ENCODE results near the gene NR6A1. TPM values are rescaled to one million over a fixed set of nuclear protein-coding genes. Genes with fewer than 3 reads are reported as not detected.

Gene NR6A1
- total RNA-seq, 1 donor from 2014 or later = 1.2 TPM

DNA sequence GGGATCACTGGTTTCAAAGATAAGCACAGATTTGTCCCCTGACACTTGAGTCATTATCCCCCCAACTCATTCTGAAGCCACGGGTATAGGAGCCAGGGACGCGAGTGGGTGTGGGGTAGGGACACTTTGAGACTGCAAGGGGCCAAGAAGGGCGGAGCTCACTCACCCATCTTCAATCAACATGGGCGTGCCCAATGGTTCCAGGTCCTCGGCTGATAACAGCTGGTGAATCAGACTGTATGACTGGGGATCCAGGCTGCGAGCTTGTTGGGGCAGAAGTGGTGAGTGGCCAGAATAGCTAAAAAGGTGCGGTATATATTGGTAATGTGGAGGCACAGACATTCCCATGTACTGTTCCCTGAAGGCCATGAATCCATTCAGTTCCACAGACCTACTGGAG is 233.2 kb downstream of the NR6A1 start:
- intact Hi-C loops (cut with DNase I) = no loop called here
- DNase-seq (ENCODE audit: extremely low spot score in 2 of 2) = no peak
- TF ChIP-seq POLR2AphosphoS5 (IDR thresholded peaks at IDR 0.05; ENCODE audit: insufficient read depth in 1 of 2, low read depth in 1 of 2) = no peak
- TF ChIP-seq POLR2A (IDR thresholded peaks at IDR 0.05) = no peak
- TF ChIP-seq, protein P1, sequence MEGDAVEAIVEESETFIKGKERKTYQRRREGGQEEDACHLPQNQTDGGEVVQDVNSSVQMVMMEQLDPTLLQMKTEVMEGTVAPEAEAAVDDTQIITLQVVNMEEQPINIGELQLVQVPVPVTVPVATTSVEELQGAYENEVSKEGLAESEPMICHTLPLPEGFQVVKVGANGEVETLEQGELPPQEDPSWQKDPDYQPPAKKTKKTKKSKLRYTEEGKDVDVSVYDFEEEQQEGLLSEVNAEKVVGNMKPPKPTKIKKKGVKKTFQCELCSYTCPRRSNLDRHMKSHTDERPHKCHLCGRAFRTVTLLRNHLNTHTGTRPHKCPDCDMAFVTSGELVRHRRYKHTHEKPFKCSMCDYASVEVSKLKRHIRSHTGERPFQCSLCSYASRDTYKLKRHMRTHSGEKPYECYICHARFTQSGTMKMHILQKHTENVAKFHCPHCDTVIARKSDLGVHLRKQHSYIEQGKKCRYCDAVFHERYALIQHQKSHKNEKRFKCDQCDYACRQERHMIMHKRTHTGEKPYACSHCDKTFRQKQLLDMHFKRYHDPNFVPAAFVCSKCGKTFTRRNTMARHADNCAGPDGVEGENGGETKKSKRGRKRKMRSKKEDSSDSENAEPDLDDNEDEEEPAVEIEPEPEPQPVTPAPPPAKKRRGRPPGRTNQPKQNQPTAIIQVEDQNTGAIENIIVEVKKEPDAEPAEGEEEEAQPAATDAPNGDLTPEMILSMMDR (IDR thresholded peaks at IDR 0.05) = no peak

DNA sequence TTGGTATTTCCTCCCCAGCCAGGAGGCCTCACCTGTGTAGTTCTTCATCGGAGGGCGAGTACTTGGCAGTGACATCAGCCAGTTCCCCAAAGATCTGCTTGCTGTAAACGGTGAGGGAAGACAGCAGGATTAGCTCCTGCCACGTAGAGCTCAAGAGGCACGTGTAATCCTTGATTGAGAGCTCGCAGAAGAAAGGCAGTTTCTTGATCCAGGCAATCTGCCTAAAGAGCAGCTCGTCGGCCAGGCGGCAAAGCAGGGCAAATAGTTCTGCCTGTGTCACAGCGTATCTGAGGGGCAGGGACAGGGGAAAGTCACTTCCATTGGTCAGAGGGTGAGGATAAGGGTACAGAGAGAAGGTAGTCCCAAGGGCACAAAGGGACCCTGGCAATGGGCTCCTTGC is 235.3 kb downstream of the NR6A1 start:
- Histone ChIP-seq H3K27me3 (no peaks in the 10 kb centered on the region), H3K4me1 (no peaks in the 10 kb centered on the region), H3K27ac (no peak overlapping the region), H3K9me3 (no peaks in the 10 kb centered on the region), H3K4me3 (no peak overlapping the region), H3K36me3 (no peaks in the 10 kb centered on the region)
- no peak for DNase-seq (ENCODE audit: extremely low spot score in 2 of 2)
- no peak for TF ChIP-seq POLR2AphosphoS5 (IDR thresholded peaks at IDR 0.05; ENCODE audit: insufficient read depth in 1 of 2, low read depth in 1 of 2)
- TF ChIP-seq POLR2A (IDR thresholded peaks at IDR 0.05) = no peak
- TF ChIP-seq, protein P1 (IDR thresholded peaks at IDR 0.05) = no peak
- intact Hi-C loops (cut with DNase I) = no loop called here

More for the DNA sequence above, 233.2 kb downstream of the NR6A1 start:
- Histone ChIP-seq H3K4me1 (no peaks in the 10 kb centered on the region), H3K9me3 (no peaks in the 10 kb centered on the region), H3K27me3 (no peaks in the 10 kb centered on the region), H3K36me3 (no peaks in the 10 kb centered on the region), H3K27ac (no peak overlapping the region), H3K4me3 (no peak overlapping the region)

DNA sequence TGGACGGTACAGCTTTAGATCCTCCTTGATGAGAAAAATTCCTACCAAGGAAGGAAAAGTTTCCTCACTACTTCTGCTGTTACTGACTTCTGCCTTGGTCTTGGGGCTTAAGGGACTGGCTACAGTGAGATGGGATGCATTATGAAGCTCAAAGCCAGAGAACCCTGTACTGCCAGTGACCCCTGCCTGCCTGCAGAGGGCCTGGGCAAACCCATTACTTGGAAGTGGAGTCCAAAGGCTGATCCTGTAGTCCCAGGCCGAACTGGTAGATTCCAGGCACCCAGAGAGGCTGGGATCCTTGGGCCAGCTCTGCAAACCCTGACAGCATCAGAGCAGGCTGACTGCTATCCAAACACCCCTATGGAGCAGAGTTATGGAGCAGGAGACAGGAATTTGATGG is 238.2 kb downstream of the NR6A1 start:
- no peak for TF ChIP-seq POLR2A (IDR thresholded peaks at IDR 0.05)
- TF ChIP-seq, protein P1 (IDR thresholded peaks at IDR 0.05) = no peak
- no peak for TF ChIP-seq POLR2AphosphoS5 (IDR thresholded peaks at IDR 0.05; ENCODE audit: insufficient read depth in 1 of 2, low read depth in 1 of 2)
- Histone ChIP-seq H3K9me3 (no peaks in the 10 kb centered on the region), H3K4me3 (no peak overlapping the region), H3K27ac (no peak overlapping the region), H3K36me3 (no peaks in the 10 kb centered on the region), H3K4me1 (no peaks in the 10 kb centered on the region), H3K27me3 (no peaks in the 10 kb centered on the region)
- intact Hi-C loops (cut with DNase I) = no loop called here
- no peak for DNase-seq (ENCODE audit: extremely low spot score in 2 of 2)

DNA sequence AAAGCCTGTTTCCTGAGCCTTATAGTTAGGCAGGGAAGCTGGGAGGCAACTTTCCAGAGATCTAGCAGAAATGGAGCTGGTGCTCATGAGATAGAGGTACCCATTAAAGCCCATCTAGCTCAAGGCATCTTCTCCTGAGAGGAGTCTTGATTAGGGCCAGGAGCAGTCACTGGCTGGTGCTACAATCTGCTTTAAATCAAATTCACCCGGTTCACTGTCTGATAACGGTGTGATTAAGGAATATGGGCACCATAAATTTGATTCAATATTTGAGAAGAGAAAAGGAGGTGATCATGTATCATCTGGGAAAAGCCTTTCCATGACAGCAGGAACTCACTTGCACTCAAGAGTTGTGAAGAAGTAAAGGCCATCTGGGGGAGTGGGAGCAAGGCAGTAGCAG is 240.0 kb downstream of the NR6A1 start:
- no peak for DNase-seq (ENCODE audit: extremely low spot score in 2 of 2)
- Histone ChIP-seq H3K27me3 (no peaks in the 10 kb centered on the region), H3K9me3 (no peaks in the 10 kb centered on the region), H3K27ac (no peak overlapping the region), H3K4me1 (no peaks in the 10 kb centered on the region), H3K4me3 (no peak overlapping the region), H3K36me3 (no peaks in the 10 kb centered on the region)
- TF ChIP-seq, protein P1 (IDR thresholded peaks at IDR 0.05) = no peak
- TF ChIP-seq POLR2AphosphoS5 (IDR thresholded peaks at IDR 0.05; ENCODE audit: insufficient read depth in 1 of 2, low read depth in 1 of 2) (no peak), POLR2A (IDR thresholded peaks at IDR 0.05) (no peak)
- intact Hi-C loops (cut with DNase I) = no loop called here

DNA sequence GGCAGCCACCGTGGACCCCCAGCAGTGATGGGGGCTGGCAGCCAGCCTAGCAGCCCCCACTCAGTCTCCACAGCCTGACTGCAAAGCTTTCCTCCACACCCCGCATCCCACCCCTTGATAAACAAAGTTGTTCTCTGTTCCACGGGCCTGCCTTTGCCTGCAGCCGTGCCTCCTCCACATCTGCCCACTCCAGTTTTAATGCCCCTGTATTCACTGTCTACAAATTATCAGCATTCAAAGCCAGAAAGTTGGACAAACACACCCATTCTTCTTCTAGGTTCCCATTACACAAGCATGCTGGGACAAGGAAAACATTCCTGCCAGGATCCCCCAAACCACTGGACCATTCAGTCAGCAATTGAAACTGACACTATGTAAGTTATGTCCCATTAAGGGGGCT is 240.9 kb downstream of the NR6A1 start:
- intact Hi-C loops (cut with DNase I) = no loop called here
- no peaks in the 10 kb centered on the region for H3K27me3 ChIP-seq
- H3K27ac ChIP-seq = no peak overlapping the region
- H3K9me3 ChIP-seq = no peaks in the 10 kb centered on the region
- no peak for DNase-seq (ENCODE audit: extremely low spot score in 2 of 2)
- H3K36me3 ChIP-seq = no peaks in the 10 kb centered on the region
- TF ChIP-seq, protein P1 (IDR thresholded peaks at IDR 0.05) = no peak
- TF ChIP-seq POLR2AphosphoS5 (IDR thresholded peaks at IDR 0.05; ENCODE audit: insufficient read depth in 1 of 2, low read depth in 1 of 2) = no peak
- no peaks in the 10 kb centered on the region for H3K4me1 ChIP-seq
- H3K4me3 ChIP-seq = no peak overlapping the region
